ENCODE measurements around the gene PSPN. TPM values are rescaled to one million over a fixed set of nuclear protein-coding genes. Genes with fewer than 3 reads are reported as not detected.
"Not testable (repeated sequence)": the region's sequence is repeated elsewhere in the genome, so short reads cannot be mapped to it uniquely, and the experiment has no call there.

The PSPN gene
- total and polyA plus RNA-seq, 11 donors: 0.24 to 1.4 (median 0.86) TPM

DNA sequence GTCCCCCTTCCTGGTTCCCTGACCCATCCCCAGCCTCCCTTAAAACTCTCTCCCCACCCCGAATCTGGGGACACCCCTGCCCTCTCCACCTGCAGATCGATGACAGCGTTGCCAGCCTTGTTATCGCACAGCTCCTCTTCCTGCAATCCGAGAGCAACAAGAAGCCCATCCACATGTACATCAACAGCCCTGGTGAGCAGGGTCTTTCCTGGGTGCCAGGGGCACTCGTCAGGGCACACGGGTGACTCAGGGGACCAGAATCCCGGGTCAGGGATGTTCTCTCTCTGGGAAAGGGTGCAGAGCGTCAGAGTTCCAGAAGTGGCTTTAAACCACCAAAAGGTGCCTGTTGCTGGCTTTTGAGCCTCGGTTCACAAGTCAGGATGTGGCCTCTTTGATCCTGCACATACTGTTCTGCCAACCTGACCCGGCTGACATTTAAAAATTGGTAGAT, 13.4 kb downstream of the PSPN start:
- 19 to 31% (median 25%) methylated on average over 8 to 11 of the region's 11 CpGs for WGBS, 4 donors
- H3K4me3 ChIP-seq: peak overlapping the region; percentile 72 to 99 (median 84)
- peak overlapping the region in 10 of 12 donors; percentile 81 to 94 (median 90) for H3K27ac ChIP-seq
- ATAC-seq (no peak), DNase-seq (no peak)
- TF ChIP-seq, protein P1, sequence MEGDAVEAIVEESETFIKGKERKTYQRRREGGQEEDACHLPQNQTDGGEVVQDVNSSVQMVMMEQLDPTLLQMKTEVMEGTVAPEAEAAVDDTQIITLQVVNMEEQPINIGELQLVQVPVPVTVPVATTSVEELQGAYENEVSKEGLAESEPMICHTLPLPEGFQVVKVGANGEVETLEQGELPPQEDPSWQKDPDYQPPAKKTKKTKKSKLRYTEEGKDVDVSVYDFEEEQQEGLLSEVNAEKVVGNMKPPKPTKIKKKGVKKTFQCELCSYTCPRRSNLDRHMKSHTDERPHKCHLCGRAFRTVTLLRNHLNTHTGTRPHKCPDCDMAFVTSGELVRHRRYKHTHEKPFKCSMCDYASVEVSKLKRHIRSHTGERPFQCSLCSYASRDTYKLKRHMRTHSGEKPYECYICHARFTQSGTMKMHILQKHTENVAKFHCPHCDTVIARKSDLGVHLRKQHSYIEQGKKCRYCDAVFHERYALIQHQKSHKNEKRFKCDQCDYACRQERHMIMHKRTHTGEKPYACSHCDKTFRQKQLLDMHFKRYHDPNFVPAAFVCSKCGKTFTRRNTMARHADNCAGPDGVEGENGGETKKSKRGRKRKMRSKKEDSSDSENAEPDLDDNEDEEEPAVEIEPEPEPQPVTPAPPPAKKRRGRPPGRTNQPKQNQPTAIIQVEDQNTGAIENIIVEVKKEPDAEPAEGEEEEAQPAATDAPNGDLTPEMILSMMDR (IDR thresholded peaks at IDR 0.05): no peak
- no peak for TF ChIP-seq POLR2A (IDR thresholded peaks at IDR 0.05)
- peaks cover 0 to 17% (median 7%) of the 10 kb centered on the region in 12 donors for H3K4me1 ChIP-seq
- no peaks in the 10 kb centered on the region for H3K27me3 ChIP-seq
- H3K36me3 ChIP-seq: peaks cover 0 to 42% (median 35%) of the 10 kb centered on the region in 9 donors
- H3K9me3 ChIP-seq: no peaks in the 10 kb centered on the region
- intact Hi-C loops (cut with DNase I): loop anchor here in 1 of 10 donors (1.0 kb wide), 1 partner anchor 10 kb away; the partner anchor contains the start of gene ALKBH7

DNA sequence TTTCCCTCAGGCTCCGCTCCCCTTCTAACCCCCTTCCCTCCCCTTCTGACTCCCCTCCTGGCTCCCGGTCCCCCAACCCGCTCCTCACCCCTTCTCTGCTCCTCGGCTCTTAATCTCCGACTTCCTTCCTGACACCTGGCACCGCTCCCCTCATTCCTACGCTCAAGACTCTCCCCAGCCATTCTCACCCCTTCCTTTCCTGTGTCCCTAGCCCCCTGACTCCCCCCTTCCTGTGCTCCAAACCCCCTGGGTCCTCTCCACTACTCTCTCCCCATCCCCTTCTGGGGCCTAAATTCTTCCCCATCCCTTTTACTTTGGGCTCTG, 13.7 kb downstream of the PSPN start:
- 1 to 3% (median 2%) methylated on average over 7 of the region's 7 CpGs for WGBS, 4 donors
- H3K4me3 ChIP-seq: peak overlapping the region; percentile 72 to 99 (median 84)
- intact Hi-C loops (cut with DNase I): loop anchor here in 1 of 10 donors (1.0 kb wide), 1 partner anchor 10 kb away; the partner anchor contains the start of gene ALKBH7
- ATAC-seq (peak in 3 of 4 donors; percentile 10 to 23 (median 20)), DNase-seq (peak in 1 of 5 donors; percentile 37)
- no peak for TF ChIP-seq POLR2A (IDR thresholded peaks at IDR 0.05)
- TF ChIP-seq, protein P1 (IDR thresholded peaks at IDR 0.05): no peak
- peaks cover 0 to 38% (median 31%) of the 10 kb centered on the region in 9 donors for H3K36me3 ChIP-seq
- peaks cover 0 to 17% (median 7%) of the 10 kb centered on the region in 12 donors for H3K4me1 ChIP-seq
- H3K9me3 ChIP-seq: no peaks in the 10 kb centered on the region
- peak overlapping the region; percentile 69 to 94 (median 89) for H3K27ac ChIP-seq
- no peaks in the 10 kb centered on the region for H3K27me3 ChIP-seq

DNA sequence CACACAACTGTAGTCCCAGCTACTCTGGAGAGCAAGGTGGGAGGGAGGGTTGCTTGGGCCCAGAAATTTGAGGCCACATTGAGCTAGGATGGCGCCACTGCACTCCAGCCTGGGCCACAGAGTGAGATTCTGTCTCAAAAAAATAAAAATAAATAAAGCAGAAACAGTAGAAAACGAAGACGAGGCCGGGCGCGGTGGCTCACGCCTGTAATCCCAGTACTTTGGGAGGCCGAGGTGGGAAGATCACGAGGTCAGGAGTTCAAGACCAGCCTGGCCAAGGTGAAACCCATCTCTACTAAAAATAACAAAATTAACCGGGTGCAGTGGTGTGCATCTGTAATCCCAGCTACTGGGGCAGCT, 14.9 kb downstream of the PSPN start:
- peaks cover 0 to 26% (median 19%) of the 10 kb centered on the region in 9 donors for H3K36me3 ChIP-seq
- DNase-seq, H3K27me3 ChIP-seq, ATAC-seq, H3K9me3 ChIP-seq: not testable (repeated sequence)
- WGBS, 4 donors: 92 to 96% (median 94%) methylated on average over 10 of the region's 10 CpGs
- peak overlapping the region in 10 of 12 donors; percentile 81 to 94 (median 89) for H3K27ac ChIP-seq
- H3K4me3 ChIP-seq: peak overlapping the region; percentile 72 to 99 (median 84)
- intact Hi-C loops (cut with DNase I): loop anchor here in 2 of 10 donors (1.0 kb wide), 3 partner anchors 11 to 64 kb away; partner anchors contain the start of genes ALKBH7 (in 1 of the 2) and GTF2F1 (in 1 of the 2)
- H3K4me1 ChIP-seq: peaks cover 0 to 17% (median 7%) of the 10 kb centered on the region in 12 donors

DNA sequence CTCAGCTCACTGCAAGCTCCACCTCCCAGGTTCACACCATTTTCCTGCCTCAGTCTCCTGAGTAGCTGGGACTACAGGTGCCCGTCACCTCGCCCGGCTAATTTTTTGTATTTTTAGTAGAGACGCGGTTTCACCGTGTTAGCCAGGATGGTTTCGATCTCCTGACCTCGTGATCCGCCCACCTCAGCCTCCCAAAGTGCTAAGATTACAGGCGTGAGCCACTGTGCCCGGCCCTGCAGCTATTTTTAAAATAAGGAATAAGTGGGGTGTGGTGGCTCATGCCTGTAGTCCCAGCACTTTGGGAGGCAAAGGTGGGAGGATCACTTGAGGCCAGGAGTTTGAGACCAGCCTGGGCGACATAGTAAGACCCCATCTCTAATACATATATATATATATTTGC, 15.3 kb downstream of the PSPN start:
- intact Hi-C loops (cut with DNase I); DNase-seq; H3K27me3 ChIP-seq; H3K4me3 ChIP-seq; ATAC-seq; H3K9me3 ChIP-seq; H3K27ac ChIP-seq: not testable (repeated sequence)
- Histone ChIP-seq H3K36me3 (peaks cover 0 to 22% (median 15%) of the 10 kb centered on the region in 9 donors), H3K4me1 (peaks cover 0 to 17% (median 7%) of the 10 kb centered on the region in 12 donors)
- WGBS, 4 donors: 90 to 92% (median 92%) methylated on average over 12 of the region's 12 CpGs

DNA sequence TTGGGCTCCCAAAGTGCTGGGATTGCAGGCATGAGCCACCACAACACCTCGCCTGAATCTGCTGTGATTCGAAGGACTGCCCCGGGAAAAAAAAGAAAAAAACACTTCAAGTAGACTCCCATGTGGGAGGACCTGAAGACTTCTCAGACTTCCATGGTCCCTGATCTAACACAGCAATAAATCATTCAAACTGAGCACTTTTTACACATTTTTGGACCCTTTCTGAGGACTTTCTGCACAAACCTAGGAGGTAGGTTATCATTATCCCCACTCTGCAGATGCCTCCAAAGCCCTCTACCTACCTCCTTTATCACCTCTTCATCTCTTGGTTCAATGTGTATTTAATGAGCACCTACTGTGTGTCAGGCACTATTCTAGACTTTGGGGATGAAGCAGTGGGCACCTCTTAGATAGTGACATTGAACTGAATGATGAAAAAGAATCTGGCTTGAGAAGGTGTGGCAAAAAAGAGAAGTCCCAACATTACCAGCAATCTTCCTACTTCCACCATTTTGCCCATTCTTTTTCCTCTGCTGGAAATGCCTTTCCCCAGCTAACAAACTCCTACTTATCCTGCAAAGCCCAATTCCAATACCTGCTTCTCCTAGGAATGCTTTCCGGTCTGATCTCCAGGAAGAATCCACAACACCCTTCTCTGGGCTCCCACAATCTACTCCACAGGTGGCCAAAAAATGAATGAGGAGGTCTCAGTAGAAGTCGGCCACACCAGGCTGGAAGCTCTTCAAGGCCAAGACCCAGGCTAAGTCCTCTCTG, 16.0 kb downstream of the PSPN start:
- H3K4me1 ChIP-seq: peaks cover 0 to 17% (median 7%) of the 10 kb centered on the region in 12 donors
- WGBS, 4 donors: 87 to 89% (median 88%) methylated on average over 5 of the region's 5 CpGs
- no peak overlapping the region for H3K4me3 ChIP-seq
- DNase-seq (no peak), ATAC-seq (no peak)
- peaks cover 0 to 15% (median 8%) of the 10 kb centered on the region in 9 donors for H3K36me3 ChIP-seq
- no peaks in the 10 kb centered on the region for H3K9me3 ChIP-seq
- intact Hi-C loops (cut with DNase I): no loop called here
- no peaks in the 10 kb centered on the region for H3K27me3 ChIP-seq
- TF ChIP-seq, protein P1 (IDR thresholded peaks at IDR 0.05): no peak
- TF ChIP-seq POLR2A (IDR thresholded peaks at IDR 0.05): no peak
- no peak overlapping the region for H3K27ac ChIP-seq
